Stimulated activated CD4-positive, alpha-beta T cell treated with anti-CD3 and anti-CD28 coated beads, TNF-alpha, amount 100 ng/mL, for 1 hour (primary cell): ENCODE measurements around the gene OSBPL5.
A peak's percentile ranks its signal among the peaks of the same experiment; 100 is the strongest.

ENCODE experiments used
- DNase-seq, 3 donors: peaks; one replicate each; pipeline ENCODE4 v3.0.0-alpha.2; 2020; ENCODE audit warnings: low read depth in 3 of 3, low spot score in 1 of 3

OSBPL5 gene

DNA sequence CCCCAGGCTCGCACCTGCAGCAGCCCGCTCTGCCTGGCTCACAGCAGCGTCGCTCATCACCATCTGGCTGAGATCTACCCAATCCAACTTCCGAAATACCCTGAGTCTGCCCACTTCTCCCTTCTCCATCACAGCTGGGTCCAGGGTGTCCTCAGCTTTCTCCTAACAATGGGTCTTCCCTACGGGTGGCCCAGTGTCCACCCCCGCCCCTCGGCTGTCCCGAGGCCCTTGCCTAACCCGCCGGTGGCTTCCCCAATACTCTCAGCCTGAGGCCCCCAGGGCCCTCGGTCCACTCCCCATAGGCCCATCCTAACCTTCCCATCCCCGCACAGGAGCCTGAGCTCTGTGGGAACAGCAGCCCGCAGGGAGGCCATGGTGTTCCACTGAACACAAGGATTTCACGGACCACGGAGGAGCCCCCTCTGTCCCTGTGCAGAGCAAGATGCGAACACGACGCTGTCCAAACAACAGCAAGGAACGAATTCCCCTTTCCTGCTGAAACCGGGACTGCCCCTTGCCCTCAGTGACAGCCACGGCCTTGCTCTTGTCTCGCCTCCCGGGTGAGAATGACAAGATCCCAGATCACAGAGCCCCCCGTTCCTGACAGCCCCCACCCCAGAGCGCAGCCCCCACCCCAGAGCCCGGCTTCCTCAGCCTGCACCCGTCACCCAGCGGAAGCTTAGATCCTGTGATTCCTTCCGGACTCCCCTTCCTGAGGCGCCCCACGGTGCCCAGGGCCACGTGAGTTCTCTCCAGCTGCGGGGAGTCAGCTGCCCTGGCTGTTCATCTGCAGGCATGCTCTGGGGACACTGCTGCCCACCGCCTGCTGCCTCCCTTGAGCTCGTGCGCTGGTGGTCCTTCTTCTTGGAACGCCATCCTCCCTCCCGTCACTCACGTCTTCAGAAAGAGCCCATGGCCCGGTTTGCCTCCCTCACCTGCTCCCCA is 59.0 kb downstream of the OSBPL5 start:
- no peak for DNase-seq

DNA sequence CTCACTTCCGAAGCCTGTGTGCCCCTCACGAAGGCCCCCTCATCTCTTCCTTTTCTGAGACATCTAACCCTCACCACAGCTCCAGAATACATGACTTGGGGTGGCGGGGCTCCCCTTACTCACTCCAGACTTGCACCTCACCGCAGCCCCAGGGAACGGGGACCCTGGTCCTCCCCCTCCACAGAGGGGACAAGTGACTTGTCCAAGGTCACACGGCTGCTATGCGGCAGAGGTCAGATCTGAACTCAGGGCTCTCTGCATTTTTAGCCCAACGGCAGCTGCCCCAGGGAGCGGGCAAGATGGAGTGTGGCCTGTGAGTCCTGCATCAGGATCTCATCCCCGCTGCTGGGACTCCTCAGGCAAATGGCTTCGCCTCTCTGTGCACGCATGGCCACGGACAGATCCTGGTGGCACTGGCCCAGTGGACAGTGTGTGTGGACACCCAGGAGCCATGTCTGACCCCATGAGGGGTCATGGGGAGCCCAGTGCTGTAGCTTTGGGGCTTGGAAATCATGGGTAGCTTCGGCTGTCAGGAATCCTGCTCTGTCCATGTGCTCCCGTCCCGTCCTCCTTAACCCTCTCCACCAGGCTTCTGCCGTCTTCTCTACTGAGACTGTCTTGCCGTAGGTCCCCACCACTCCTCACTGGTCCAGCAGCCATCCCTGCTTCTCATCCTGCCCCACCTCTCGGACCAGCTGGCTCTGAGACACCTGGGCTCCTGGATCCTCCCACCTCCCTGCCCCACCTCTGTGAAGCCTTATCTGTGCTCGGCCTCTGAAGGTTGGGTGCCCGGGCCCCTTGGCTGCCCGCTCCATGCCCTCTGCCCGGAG is 59.9 kb downstream of the OSBPL5 start:
- DNase-seq = no peak

DNA sequence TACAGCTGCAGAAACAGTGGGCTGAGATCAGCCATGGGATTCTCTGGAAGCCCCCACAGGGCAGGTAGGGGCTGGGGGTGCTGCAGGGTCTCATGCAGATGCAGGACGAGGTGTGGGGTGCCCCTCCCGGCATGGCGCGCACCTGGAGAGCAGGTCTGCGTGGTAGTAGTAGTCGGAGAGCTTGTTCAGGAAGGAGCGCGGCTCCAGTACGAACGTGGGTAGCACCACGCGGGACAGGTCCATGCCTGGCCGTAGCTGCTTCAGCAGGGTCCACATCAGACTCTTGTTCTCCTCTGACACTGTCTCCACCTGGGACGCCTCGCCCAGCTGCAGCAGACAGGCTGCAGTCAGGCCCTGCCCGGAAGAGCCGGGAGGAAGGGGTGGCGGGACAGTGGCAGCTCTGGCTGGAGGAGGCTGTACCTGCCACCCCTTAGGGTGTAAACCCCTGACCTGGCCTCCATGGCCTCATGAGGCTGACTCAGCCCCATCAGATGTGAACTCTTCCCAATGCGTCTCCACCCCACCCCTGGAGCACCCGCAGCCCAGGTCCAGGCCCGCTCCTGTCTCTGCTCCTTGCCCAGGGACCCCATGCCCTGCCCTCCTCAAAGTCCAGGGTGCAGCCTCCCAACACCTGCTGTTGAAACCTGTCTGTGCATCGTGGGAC is 60.9 kb downstream of the OSBPL5 start:
- DNase-seq = no peak

DNA sequence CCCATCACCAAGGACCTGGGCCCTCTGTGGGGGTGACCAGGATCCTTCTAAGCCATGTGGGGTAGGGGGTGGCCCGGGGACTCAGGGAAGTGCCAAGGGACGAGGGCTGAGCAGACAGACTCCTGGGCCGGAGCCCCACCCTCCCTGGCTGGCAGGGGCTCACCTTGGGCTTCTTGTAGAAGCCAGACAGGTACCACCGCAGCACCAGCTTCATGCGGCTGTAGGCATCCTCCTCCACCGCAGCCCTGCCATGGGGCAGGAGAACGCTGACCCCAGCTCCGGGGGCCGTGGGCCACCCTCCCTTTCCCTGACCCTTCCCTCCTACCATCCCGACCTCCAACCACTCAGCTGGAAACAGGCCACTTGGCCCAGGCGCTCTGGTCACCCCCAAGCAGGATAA is 62.0 kb downstream of the OSBPL5 start:
- DNase-seq = no peak

DNA sequence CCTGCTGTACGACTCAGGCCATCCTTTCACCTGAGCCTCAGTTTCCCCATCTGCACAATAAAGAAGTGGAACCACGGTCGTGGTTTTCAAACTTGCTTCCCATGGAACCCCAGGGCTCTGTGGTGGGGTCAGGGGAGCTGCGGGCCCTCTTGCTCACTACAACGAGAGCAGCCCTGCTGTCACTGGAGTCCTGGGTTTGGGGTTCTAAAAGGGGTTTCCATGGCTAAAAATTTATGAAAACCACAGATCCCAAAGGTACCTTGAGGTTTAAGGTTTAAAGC is 62.5 kb downstream of the OSBPL5 start:
- DNase-seq = no peak

DNA sequence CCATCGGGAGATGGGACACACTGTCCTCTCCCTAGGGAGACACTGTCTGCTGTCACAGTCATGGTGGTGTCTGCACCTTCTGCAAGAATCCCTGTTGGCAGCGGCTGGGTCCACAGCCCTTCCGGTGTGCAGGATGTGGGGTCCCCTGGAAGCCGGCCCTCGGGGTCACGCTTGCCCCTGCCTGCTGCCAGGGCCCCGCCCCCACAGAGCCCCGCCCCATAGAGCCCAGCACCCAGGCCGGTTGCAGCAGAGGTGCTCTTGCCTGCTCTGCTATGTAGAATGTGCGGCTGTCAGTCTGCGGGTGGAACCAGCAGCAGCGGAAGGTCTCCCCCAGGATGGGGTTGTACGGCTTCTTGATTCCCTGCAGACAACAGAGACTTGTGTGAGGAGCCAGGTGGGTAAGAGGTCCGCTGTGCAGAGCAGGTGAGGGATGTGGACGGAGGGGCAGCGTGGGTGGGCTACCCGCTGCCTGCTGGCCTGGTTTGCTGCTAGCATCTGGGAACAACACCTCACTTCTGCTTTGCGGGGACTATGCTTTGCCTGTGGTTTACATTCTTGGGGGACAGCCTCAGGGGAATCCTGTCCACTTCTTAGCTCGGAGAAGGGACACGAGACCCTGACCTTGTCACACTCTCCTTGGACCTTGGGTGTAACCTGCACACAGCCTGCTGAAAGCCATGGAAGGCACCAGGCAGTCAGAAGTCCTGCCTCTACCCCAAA is 63.0 kb downstream of the OSBPL5 start:
- no peak for DNase-seq

DNA sequence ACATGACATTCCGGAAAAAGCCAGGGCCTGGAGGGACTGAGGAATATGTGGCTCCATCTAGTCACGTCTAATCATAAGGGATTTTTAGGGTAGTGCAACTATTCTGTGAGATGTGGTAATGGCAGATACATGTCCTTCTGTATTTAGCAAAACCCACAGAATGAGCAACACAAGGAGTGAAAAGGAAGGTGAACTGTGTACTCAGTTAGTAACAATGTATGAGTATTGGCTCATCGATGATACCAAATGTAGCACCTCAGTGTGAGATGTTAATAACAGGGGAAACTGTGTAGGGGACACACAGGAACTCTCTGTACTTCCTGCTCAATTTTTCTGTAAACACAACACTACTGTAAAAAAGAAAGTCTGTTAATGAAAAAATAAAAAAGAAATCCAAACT is 65.9 kb downstream of the OSBPL5 start:
- no peak for DNase-seq

DNA sequence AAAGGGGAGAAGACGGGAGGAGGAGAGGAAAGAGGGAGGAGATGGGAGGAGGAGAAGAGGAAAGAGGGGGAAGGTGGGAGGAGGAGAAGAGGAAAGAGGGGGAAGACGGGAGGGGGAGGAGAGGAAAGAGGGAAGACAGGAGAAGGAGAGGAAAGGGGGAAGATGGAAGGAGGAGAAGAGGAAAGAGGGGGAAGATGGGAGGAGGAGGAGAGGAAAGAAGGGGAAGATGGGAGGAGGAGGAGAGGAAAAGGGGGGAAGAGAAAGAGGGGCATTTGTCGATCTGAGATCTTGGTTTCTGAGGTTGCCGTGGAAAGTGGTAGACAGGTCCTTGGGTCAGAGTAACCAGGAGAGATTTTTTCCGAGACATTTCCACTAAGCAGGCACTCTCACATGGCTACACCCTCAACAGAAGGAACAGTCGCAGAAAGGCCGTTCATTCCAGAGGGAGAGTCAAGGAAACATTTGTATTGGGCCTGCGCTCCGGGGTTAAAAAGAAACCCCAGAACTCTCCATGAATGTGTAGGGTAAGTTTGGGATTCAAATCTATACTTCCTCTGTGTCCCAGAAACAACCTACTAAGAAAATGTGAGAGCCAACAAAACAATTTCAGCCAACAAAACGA is 68.1 kb downstream of the OSBPL5 start:
- no peak for DNase-seq

DNA sequence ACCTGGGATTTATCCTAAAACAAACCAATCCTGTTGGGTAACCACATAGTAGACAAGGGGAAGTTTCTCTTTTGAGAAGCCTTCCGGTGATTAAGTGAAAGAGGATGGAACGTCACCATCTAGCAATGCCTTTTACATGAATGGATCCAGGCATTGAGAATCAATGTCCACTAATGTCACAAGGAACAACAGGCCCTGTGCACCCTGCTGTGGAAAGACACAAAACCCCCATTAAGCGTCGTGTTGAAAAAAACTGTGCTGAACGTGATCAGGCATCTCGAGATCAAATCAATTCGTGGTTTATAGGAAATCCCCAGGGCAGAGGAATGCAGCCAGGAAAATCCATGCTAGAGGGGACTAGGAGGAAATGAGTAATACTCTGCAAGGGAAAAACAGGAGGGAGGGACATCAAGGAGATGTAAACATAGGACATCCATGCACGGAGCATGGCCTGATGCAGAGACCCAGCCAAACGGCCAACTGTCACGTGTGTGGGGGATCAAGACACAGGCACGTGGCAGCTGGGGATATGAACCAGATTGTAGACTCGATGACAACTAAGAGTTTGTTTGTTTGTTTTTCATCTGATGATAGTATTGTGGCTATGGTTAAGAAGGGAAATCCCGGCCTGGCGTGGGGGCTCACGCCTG is 69.3 kb downstream of the OSBPL5 start:
- no peak for DNase-seq

DNA sequence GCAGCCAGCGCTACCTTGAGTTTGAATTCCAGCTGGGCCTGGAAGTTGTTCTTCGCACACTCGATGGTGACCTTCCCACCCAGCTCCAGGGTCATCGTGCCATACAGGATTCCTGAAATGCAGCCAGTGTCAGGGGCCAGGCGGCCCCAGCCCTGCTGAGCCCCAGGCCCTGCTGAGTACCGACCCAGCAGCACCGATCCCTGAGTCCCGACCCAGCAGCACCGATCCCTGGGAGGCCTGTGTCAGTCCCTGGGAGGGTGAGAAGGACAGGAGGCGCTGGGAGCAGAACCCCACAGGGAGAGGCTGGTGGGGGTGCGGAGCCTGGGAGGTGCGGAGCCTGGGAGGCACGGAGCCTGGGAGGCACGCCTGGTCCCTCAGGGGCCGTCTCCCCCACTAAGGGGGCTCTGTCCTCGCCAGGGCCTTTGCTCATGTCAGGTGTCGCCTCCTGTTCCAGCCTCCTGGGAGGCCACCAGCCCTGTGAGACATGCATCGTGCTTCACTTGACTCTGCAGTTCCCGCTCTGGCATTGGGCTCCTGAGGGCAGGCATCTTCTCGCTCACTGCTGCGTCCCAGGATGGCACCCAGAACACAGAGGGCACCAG is 70.8 kb downstream of the OSBPL5 start:
- no peak for DNase-seq

DNA sequence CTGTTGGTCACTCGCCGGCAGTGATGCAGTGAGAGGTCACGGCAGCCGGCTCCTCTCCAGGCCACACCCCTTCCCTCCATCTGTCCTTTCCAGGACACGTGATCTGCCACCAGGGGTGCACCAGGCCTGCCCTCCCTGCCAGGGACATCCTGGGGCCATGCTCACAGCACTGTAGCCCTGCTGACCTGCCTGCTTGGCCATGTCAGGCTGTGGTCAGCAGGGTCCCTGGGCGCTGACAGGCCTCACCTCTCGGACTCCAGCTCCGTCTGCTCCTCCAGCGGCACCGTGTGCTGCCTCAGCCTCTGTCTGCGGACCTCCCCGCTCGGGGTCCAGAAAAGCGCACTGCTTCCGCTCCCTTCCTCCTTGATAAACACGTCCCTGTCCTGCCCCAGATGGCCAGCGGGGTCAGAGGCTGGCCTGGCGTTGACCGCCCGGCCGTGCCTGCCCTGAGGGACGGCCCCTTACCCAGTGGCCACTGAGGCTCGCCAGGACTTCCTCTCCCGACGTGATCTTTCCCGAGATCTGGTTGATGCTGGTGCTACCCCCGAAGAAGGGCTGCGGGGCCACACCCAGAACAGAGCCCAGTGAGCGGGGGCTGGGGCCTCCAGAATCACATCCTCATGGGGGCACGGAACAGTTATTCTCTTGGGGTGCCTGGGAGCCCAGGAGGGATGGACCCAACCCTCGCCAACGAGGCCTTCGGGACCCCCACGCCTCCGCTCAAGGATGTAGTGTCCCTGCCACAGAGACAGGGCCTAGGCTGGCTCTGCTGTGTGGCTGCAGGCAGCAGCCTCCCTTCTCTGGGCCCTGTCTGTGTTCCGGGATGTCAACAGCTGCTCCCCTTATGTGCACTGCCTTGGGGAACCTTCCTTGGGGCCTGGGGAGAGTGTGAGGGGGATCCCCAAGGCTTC is 71.6 kb downstream of the OSBPL5 start:
- DNase-seq = no peak

DNA sequence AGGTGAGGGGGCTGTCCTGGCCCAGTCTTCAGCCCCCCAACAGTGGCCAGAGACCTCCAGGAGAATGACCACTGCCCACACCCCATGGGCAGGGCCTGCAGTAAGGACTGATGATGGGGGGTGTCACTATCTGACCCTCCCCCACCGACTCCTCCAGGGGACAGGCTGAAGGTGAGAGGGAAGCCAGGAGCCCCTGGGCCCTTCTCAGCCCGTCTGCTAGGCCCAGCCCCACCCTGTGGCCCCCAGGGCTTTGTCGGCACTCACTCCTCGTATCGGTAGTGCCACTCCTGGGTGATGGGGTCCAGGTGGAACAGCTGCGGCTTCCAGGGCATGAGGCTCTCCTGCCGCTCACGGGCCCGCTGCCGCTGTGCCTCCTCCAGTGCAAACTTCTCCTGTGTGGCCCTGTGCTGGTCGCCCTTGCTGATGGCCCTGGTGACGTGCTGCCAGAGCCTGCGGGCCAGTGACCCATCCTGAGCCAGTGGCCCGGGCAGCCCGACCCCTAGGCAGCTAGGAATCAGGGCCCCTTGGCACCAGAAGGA is 72.4 kb downstream of the OSBPL5 start:
- DNase-seq = no peak

DNA sequence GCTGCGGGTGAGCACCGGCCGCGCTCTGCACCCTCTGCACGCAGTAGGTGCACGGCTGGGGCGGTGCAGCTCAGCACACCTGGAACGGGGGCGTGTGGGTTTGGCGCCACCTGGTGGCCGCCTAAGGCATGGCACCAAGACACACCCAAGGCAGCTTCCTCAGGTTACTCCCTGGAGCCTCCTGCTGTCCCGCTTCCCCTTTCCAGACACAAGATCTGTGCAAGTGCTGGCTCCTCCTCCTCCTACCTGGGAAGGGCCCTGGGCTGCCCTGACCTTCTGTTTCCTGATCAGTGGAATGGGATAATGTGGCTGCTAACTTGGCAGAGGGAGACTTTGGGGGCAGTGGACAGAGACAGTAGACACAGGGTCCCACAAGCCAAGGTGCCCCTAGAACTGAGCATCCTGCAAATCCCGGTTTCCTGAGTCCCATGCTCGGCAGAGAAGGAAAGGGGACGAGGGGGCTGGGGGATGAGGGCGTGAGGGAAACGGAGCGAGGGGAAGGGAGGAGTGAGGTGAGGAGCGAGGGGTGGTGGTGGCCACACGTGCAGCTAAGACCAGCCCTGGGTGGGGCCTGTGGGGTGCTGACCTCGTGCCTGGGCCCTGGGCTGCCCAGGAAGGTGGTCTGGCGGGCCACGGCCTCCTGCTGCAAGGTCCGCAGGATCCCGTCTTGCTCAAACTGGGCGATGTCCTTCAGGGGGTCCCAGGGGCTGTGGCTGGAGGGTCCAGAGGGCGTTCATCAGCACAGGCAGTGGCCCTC is 73.1 kb downstream of the OSBPL5 start:
- DNase-seq = peak; percentile 20 to 64 (median 51)

DNA sequence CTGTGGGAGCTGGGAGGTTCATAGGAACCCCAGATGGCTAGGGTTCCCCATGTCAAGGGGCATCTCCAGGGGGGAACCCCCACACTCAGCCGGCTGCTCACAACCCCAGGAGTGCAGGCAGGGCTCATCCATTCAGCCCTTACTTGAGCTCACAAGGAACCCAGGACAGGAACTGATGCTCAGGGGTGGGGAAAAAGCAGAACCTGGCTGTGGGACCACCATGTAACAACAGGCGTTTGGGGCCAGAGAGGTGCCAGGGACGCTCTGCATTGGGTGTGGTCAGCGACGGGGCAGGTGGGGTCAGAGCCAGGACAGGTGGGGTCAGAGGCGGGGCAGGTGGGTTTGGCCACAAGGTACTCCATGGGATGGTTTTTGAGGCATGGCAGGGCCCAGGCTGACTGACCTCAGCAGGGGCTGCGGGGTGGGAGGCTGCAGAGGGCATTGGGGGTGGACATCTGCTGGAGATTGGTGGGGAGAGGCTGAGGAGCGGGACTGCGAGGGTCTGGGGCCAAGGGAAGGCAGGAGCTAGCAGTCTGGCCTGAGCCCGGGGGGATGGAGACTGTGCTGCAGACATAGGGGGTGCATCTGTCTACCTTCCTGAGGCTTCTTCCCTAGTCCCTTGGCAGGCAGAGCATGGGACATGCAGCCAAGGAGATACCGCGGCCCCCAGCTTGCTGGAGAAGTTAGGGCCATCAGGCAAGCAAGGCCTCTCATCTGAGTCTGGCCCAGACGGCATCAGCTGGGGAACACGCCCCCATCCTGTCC is 73.8 kb downstream of the OSBPL5 start:
- no peak for DNase-seq

DNA sequence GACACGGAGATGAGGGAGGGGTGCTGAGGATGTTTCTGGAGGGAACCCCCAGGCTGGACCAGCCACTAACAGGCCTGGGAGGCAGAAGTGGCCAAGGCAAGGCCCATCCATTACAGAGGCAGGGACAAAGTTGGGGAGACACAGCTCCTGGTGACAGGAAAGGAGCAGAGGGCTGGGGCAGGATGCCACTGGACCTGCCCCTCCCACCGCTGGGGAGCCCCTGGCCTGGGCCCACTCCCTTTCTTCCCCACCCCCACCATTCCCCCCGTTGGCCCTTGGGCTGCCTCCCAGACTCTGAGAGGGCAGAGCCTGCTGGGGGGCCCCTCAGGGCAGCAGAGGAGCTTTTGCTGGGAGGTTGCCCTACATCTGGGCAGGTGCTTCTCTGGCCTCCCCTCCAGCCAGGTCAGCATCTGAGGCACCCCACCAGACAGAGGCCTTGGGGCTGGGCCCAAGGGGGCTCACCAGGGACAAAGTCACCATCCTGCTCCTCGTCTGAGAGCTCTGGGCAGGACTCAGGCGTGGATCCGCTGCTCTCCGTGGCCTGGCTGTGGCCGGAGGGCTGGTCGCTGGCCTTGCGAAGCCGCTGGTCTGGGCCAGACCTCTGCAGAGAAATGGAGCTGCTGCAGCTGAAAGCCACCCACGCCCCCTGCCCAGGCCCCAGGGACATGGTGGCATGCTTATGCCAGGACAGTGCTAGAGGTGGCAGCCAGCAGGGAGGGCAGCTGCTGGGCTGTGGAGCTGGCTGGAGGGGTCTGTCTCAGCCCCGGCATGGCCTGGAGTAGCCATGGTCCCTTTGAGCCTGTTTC is 74.8 kb downstream of the OSBPL5 start:
- DNase-seq = no peak
